Bronchial epithelial cell (primary cell): ENCODE data around the gene DBT. TPM values are rescaled to one million over a fixed set of nuclear protein-coding genes. Genes with fewer than 3 reads are reported as not detected.
"Not testable (repeated sequence)": the region's sequence is repeated elsewhere in the genome, so short reads cannot be mapped to it uniquely, and the experiment has no call there.

Experiments
- DNase-seq: peaks from one replicate; pipeline ENCODE4 v3.0.0-alpha.2; 2010; ENCODE audit warnings: low read depth
- FAIRE-seq: peaks from 2 replicates; lab custom pipeline; 2011; peaks lifted over from hg19 to GRCh38; lab: Jason Lieb, UNC
- H3K27me3 ChIP-seq: 2 replicates; pipeline ENCODE4 v1.5.1; 2011; ENCODE audit warnings: low read length; ENCODE audit not compliant: control insufficient read depth, insufficient read depth
- H3K36me3 ChIP-seq: 2 replicates; pipeline ENCODE4 v1.5.1; 2011; ENCODE audit warnings: low read length; ENCODE audit not compliant: control insufficient read depth, insufficient read depth
- H3K4me3 ChIP-seq: 2 replicates; pipeline ENCODE4 v1.5.1; 2011; ENCODE audit warnings: mild to moderate bottlenecking, low read depth, low read length, control low read depth
- CTCF ChIP-seq: IDR thresholded peaks from 2 replicates; pipeline ENCODE4 v1.5.1; 2011; ENCODE audit warnings: mild to moderate bottlenecking, moderate library complexity, low read length, control low read depth, inconsistent platforms; ENCODE audit not compliant: insufficient read depth, severe bottlenecking
- total RNA-seq: library from RNA; depleted of rRNA; stranded (reverse); fragments of >200 nt; gene quantifications from 2 replicates; pipeline ENCODE4 v1.2.1, GENCODE V29; 2014

DBT gene
- 3.7 and 6.5 TPM in 2 replicates for total RNA-seq

GRCh38 chr1:100249537-100250257 lies at the start of gene DBT:
DBT (minus strand) TSS chr1:100249834; CDS start chr1:100249820, 14 bp downstream.
- H3K36me3 ChIP-seq = no peaks in the 10 kb centered on the region
- DNase-seq (peak; percentile 96), FAIRE-seq (peak; percentile 77)
- TF ChIP-seq CTCF = no peak
- H3K27me3 ChIP-seq = no peaks in the 10 kb centered on the region
- H3K4me3 ChIP-seq = peak within 1 kb of the TSS; percentile 64

- Histone ChIP-seq H3K27me3 (no peaks in the 10 kb centered on the region), H3K4me3 (no peak overlapping the region), H3K36me3 (no peaks in the 10 kb centered on the region)
- TF ChIP-seq CTCF = no peak
- FAIRE-seq (no peak), DNase-seq (no peak)
Observed at GRCh38 chr1:100298512-100298911, 48.9 kb upstream of the DBT start.

GRCh38 chr1:100296997-100297396 lies 47.4 kb upstream of the DBT start:
- FAIRE-seq, H3K27me3 ChIP-seq, DNase-seq, H3K36me3 ChIP-seq, H3K4me3 ChIP-seq: not testable (repeated sequence)

GRCh38 chr1:100296140-100296539 lies 46.5 kb upstream of the DBT start:
- Histone ChIP-seq H3K36me3 (peaks cover 1% of the 10 kb centered on the region), H3K27me3 (no peaks in the 10 kb centered on the region), H3K4me3 (no peak overlapping the region)
- no peak for TF ChIP-seq CTCF
- DNase-seq (no peak), FAIRE-seq (no peak)

GRCh38 chr1:100292711-100293110 lies 43.1 kb upstream of the DBT start:
- DNase-seq (no peak), FAIRE-seq (no peak)
- Histone ChIP-seq H3K27me3 (no peaks in the 10 kb centered on the region), H3K36me3 (peaks cover 3% of the 10 kb centered on the region), H3K4me3 (no peak overlapping the region)
- no peak for TF ChIP-seq CTCF

GRCh38 chr1:100290291-100290690 lies 40.7 kb upstream of the DBT start:
- H3K27me3 ChIP-seq = no peaks in the 10 kb centered on the region
- FAIRE-seq (no peak), DNase-seq (no peak)
- TF ChIP-seq CTCF = no peak
- no peak overlapping the region for H3K4me3 ChIP-seq
- H3K36me3 ChIP-seq = peaks cover 9% of the 10 kb centered on the region
